Suppressor macrophage treated with lipopolysaccharide for 1 hour (primary cell): ENCODE results near the gene ZNF592.

ENCODE experiments used
- DNase-seq, 3 donors: peaks; one replicate each; pipeline ENCODE4 v3.0.0-alpha.2; 2020 to 2022

ZNF592 gene

DNA sequence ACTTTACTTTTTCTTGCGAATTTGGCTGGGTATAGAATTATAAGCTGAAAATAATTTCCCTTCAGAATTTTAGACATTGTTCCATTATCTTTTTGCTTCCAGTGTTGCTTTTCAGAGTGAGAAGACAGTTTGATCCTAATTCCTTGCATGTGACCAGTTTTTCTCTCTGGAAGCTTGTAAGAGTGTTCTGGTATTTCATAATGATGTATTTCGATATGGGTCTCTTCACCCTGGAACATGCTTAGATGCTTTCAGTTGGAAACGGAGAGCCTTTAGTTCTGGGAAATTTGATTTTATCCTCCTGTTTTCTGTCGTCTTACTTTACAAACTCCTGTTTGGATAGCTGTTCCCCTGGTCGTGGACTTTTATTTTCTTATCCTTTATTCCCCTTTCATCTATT is 82.6 kb downstream of the ZNF592 start:
- no peak for DNase-seq

- DNase-seq: no peak
These were observed 83.2 kb downstream of the ZNF592 start for GRCh38 chr15:84831613-84832012.

DNA sequence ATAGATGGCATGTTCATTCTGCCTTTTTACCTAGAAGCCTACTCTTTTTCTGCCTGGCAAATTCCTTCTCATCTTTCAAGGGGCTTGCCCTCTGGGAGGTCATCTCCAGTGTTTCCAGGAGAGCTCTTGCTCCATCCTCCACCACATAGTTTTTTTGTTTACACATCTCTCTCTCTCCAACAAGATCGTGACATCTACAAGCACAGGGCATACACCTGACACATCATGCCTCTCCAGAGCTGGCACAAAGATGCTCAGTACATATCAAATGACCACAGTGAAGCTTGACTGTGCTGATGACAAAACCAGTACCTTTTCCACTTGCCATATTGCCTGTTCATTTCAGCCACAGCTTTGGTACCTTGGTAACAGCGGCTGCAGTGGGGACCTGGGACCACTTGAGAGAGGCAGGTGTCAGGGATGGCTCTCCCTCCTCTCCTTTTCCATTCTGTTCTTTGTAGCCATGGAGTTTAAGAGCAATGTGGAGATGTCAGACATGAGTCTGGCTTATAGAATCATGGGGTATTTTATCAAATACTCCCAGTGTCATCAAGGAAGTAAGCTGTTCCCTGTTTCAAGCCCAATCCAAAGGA is 84.2 kb downstream of the ZNF592 start:
- DNase-seq: no peak

DNA sequence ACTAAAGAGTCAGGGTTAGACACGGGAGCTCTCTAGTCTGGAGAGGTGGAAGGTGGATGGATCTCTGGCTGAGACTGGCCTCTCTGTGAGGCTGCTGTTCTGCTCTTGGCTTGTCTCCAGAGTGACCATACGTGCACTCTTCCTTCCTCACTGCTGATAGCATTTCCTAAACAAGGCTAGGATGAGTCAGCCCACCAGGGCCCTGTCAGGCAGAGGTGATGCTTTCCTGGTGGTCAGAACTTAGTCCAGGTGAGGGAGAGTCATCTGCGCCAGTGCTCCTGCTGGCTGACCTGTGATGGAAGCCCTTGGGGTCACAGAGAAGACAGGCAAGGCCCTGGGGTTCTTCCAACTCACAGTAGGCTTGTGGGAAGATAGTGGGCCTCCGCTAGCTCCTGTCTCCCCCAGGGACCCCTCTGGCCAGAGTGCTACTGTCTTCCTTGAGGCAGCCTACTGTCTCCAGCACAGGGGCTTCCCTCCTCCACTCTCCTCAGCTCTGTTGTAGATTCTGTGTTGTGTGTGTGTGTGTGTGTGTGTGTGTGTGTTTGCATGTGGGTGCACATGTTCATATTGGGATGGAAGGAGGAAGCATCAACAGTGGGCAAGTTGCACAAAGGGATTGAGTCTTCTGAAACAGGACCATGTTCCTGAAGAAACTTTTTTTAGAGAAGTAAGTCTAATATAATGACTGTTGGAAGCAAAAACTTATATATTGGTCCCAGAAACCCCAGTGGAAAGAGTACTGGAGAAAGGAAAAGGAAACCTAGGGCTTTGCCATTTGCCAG is 85.2 kb downstream of the ZNF592 start:
- peak in 1 of 3 donors; percentile 27 for DNase-seq

DNA sequence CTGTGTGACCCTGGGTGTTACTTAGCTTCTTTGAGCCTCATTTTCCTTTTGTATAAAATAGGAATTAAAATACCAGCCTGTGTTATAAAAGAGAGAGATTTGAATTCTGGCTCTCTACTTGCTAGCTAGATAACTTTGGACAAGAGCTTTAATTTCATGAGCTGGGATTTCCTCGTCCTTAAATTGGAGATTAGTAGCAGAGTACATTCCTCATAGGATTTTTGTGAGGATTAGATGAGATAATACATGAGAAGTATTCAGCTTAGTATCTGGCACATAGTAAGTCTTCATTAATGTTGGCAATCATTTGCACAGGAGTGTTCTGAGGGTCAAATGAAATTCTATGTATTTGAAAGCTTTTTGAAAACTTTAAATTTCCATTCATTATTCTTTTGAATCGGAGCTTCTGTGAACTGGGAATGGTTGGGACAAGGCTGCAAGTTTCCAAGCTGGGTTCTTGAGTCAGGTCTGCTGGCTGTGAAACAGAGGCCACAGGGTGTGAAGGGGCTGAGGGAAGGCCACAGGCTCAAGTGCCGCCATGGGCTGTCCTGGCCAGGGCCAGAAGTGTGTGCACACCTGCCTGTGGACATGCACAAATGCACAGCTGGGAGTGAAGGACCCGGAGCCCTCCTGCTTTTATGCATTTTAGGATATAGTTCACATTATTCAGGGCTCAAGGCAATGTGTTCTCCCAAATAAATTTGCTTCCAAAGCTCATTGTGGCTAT is 86.0 kb downstream of the ZNF592 start:
- DNase-seq: no peak

DNA sequence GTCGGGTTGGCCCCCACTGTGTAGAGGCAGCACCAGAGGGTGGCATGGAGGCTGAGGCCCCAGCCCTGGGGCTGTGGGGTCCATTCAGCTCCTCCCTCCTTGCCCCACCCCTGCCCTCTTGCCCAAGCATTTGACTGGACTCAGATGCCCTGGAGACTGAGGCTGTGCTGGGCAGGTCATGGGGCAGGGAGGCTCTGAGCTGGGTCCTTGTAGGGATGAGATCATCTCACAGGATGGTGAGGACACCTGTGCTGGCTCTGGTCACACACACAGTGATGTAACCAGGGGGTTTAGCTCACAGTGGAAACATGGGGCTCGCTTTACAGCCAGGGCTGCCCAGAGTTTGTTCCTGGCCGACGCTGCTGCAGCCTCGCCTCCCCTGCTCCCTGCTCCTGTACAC is 86.6 kb downstream of the ZNF592 start:
- DNase-seq: no peak

DNA sequence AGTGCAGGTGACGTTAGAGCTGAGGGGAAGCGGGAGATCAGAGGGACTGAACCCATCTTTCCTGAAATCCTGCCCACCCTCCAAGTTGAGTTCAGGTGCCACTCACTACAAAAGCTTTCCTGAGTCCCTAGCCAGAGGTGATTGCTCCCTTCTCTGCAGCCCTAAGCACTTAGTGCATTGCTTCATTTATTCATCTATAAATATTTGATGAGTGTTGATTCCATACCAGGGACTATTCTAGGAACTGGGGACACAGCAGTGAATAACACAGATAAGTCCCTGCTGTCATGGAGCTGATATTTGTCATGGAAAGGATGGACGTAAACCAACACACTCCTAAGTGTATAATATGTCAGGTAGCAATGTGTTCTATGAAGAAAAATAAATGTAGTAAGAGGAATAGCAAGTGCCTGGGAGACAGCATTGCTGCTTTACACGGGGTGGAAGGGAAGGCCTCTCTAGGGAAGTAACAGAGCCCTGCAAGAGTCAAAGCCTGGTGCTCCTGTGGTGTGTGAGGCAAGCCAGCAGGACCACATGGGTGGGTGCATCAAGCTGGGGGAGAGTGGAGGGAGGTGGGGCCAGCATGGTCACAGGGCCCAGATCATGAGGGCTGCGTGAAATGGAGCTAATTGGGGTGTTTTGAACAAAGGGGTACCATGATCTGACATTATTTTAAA is 87.4 kb downstream of the ZNF592 start:
- peak in 1 of 3 donors; percentile 21 for DNase-seq

DNA sequence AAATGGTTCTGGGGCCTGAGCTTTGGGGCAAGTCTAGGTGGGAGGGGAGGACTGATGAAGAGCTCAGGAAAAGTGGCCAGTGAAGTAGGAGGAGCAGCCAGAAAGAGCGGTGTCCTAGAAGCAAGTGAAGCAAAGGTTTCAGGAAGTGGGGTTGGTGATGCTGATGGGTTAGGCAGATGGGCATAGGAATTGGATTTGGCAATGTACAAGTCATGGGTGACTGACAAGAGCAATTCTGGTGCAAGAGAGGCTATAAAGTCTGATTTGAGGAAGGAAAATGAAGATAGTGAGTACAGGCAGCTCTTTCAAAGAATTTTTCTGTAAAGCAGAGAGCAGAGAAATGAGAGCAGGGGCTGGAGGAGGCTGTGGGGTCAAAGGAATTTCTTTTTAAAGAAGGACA is 88.5 kb downstream of the ZNF592 start:
- peak; percentile 60 to 70 (median 66) for DNase-seq

- DNase-seq: no peak
These were observed 91.3 kb downstream of the ZNF592 start for GRCh38 chr15:84839714-84840113.

GRCh38 chr15:84840255-84840654 is 91.9 kb downstream of the ZNF592 start:
- no peak for DNase-seq

GRCh38 chr15:84840741-84841429 is 92.5 kb downstream of the ZNF592 start:
- DNase-seq: peak; percentile 61 to 77 (median 76)

DNA sequence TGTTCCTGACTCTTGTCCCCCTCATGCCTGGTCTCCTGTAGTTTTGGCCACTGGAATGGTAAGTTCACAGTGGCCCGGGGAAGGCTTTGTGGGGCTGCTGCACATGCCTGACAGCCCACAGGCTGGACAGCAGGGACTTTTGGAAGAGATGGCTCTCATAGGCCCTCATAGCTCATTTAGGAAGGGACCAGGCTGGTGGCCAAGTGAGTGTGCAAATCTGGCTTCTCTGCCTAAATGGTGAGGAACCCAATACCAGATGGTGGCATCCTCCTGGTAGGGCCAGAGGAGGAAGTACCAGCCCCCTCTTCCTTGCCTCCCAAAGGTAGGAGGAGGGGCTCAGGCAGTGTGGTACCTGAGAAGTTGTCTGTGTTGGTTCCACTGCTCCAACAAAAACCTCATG is 94.4 kb downstream of the ZNF592 start:
- DNase-seq: no peak

- no peak for DNase-seq
These were observed 96.6 kb downstream of the ZNF592 start for GRCh38 chr15:84844964-84845363.

DNA sequence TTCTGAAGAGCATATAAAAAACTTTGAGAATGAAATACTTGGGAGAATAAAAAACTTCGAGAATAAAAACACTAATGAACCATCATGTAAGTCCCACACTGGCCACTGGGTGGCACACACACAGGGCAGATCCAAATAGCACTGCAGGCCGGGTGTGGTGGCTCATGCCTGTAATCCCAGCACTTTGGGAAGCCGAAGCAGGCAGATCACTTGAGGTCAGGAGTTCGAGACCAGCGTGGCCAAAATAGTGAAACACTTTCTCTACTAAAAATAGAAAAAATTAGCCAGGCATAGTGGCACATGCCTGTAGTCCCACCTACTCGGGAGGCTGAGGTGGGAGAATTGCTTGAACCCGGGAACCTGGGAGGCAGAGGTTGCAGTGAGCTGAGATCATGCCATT is 97.2 kb downstream of the ZNF592 start:
- peak; percentile 63 to 69 (median 65) for DNase-seq

GRCh38 chr15:84846269-84846668 is 97.9 kb downstream of the ZNF592 start:
- no peak for DNase-seq

DNA sequence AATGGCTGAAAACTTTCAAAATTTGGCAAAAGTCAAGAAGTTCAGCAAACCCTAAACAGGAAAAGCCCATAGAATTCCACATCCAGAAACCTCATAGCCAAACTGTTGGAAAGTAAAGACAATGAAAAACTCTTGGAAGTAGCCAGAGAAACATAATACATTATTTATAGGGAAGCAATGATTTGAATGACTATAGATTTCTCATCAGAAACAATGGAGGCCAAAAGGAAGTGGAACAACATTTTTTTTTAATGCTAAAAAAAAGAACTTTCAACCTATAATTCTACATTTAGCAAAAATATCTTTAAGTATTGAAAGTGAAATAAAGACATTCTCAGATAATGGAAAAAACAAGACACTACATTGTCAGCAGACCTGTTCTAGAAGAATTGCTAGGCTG is 99.0 kb downstream of the ZNF592 start:
- no peak for DNase-seq

GRCh38 chr15:84852212-84852611 is 103.8 kb downstream of the ZNF592 start:
- no peak for DNase-seq

DNA sequence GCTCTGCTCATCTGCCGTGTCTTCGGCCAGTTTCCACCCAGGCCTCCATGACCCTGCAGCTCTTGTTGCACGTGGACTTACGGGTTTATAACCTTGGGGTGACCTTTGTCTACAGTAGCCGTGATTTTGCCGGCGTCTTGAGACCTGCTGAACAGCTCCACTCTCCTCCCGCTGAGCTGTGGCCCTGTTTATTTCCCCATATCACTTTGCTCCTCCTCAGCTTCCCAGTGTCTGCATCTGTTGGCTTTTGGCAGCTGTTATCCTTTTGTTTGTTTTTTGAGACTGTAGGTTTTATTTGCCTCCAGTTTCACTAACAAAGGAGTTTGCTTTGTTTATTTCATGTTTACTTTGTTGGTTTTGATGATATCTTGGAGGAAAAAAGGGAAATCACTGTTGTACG is 106.7 kb downstream of the ZNF592 start:
- DNase-seq: no peak

GRCh38 chr15:84855765-84856164 is 107.4 kb downstream of the ZNF592 start:
- no peak for DNase-seq
